Fibroblast of upper back skin (primary cell): ENCODE data around the gene RAB1A.
"Not testable (repeated sequence)": the region's sequence is repeated elsewhere in the genome, so short reads cannot be mapped to it uniquely, and the experiment has no call there.

Experiments
- DNase-seq: peaks from one replicate; pipeline ENCODE4 v3.0.0-alpha.2; 2013

RAB1A gene

DNA sequence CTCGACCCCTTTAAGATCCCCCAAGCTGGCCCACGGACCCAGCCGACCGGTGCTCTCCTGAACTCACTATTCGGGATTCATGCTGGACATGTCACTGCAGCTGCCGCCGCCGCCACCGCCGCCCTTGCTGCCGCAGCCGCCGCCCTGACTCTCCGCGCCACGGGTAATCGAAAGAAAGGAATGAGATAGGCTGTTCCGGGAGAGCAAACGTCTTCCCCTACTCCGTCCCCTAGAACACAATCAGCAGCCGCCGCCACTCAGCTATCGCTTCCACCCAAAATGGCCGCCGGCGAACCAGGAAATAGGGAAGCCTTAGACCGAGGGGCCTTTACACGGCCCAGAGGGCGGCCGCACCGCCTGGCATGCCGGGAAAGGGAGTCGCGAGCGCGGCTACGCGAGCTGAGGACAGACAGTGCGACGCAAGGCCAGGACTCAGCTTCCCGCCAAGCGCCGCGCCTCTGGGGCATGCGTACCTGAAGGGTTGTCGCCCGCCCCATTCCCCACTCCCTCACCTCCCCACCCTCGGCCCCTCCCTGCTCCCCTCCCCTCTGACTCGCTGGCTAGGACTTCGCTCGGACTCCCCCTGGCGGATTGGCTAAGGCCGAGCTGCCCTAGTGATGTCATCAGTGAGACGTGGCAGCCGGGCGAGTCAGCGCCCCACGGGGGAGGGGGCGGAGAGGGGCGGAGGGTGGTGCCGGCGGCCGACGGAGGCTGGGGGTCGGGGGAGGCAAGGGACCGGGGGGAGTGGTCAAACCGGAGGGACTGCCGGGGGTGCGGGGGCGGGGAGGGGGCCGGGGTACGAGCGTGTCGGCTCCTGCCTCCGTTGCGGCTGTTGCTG is at the start of gene RAB1A:
Gene RAB1A (minus strand): TSS at position 281 of the 838 bp plus-strand sequence. CDS start 191 bp downstream, at position 90.
- peak; percentile 100 for DNase-seq

DNA sequence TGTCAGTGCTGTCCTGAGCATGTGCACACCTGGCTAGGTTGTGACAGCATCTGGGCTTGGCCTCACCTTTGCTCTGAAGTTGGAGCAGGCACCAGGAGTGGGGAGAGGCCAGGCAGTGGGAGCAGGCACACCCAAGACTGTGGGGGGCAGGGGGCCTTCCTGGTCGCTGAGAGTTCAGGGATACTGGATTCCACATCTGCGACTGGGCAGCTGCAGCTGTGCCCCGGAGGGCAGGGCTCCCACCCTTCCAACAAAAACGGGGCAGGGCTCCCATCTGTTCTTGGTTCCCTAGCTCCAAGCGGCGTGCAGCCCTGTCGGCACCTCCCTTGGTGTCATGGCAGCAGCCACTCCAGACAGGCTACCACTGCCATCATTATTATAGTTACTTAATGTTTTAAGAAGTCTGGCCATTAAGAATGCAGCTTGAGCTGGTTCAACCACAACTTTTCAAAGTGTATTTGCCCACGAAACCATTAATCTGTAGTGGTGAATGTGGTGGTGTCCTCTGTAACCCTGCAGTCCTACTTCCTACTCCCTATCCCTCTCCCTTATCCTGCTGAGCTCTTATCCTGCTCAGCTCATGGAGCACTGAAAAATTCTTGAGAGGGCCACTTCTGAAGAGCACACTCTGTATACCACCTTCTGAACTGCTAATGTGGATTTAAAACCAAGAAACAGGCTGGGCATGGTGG is 48.0 kb upstream of the RAB1A start:
- peak; percentile 8 for DNase-seq

DNA sequence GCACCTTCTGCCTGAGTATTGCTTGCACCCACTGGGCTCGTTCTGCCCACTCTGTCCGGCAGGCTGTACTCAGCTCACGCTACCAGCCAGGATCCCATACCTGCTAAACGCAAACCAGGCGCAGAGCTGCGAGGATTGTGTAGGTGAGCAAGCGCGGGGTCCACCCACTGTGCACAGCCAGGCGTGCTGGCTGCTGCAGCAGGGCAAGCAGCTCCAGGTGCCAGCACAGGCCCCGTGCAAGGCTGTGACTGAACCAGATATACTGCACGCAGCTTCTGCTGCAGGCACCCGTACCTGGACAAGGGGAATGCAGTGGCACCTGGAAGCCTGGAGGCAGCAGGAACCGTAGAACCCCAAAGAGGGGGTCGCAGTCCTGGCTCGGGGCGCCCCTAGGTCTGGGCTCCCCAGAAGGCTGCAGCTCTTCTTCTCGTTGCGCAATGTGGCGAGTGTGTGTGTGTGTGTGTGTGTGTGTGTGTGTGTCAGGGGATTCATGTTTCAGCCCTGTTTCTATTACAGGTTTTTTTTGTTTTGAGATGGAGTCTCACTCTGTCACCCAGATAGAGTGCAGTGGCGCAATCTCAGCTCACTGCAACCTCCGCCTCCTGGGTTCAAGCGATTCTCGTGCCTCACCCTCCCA is 46.1 kb upstream of the RAB1A start:
- DNase-seq, result no peak

DNA sequence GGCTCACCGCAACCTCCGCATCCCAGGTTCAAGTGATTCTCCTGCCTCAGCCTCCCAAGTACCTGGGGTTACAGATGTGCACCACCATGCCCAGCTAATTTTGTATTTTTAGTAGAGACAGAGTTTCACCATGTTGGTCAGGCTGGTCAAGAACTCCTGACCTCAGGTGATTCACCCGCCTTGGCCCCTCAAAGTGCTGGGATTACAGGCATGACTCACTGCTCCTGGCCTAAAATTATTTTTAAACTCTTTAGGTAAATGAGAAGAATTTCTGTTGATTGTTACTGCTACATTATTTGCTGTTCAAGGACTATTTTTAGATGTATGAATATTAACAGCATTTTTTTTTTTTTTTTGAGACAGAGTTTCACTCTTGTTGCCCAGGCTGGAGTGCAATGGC is 44.1 kb upstream of the RAB1A start:
- DNase-seq, result peak; percentile 13

DNA sequence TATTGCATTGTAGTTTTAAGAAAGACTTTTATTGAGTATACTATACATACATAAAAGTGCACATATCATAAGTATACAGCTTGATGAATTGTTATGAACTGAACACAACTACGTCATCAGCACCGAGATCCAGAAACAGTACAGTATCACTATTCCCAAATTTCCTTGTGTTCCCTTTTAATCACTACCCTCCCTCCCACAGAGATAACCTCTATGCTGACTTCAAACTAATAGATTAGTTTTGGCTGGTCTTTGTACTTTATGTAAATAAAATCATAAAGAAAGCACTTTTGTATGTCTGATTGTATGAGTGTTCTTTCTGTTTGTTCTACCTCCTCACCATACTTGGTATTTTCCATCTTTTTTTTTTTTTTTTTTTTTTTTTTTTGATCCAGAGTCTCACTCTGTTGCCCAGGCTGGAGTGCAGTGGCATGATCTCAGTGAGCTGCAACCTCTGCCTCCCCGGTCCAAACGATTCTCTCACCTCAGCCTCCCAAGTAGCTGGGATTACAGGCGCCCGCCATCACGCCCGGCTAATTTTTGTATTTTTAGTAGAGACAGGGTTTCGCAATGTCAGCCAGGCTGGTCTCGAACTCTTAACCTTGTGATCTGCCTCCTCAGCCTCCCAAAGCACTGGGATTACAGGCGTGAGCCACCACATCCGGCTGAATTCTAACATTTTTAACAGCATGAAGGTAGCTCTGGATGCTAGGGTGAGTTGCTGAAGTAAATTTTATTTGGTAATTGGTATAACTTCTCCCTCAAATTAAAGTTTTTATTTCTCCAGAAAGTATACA is 43.3 kb upstream of the RAB1A start:
- DNase-seq, result no peak

DNA sequence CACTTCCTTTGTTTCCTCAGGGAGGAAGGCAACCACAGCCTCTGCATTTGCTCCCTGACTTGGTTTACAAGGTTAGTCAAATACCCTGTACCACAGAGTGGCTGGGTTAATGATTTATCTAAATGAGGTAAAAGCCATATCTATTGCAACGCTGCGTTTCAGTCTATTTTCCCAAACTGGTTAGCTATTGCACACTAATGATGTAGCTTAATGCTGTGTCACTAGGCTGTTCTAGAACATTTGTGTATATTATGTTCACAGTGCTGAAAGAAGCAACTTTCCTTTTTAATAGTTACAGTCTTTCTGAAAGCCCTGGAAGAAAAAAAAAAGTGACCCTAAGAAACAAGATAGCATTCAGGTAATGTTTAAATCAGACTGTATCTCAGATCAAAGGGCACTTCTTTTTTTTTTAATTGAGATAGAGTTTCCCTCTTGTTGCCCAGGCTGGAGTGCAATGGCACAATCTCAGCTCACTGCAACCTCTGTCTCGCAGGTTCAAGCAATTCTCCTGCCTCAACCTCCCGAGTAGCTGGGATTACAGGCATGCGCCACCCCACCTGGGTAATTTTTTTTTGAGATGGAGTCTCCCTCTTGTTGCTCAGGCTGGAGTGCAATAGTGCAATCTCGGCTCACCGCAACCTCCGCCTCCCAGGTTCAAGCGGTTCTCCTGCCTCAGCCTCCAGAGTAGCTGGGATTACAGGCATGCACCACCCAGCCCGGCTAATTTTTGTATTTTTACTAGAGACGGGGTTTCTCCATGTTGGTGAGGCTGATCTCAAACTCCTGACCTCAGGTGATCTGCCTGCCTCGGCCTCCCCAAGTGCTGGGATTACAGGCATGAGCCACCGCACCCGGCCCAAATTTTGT is 40.9 kb upstream of the RAB1A start:
- not testable (repeated sequence) for DNase-seq

DNA sequence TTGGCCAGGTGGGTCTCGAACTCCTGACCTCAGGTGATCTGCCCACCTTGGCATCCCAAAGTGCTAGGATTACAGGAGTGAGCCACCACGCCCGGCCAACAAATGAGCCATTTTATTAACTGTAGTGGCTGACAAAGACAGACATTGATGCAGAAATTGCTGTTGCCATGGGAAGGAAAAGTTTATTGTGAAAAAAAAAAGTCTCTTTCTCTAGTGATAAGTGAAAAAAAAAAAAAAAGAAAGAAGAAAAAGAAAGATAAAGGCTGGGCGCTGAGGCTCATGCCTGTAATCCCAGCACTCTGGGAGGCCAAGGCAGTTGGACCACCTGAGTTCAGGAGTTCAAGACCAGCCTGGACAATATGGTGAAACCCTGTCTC is 39.8 kb upstream of the RAB1A start:
- DNase-seq, result no peak

DNA sequence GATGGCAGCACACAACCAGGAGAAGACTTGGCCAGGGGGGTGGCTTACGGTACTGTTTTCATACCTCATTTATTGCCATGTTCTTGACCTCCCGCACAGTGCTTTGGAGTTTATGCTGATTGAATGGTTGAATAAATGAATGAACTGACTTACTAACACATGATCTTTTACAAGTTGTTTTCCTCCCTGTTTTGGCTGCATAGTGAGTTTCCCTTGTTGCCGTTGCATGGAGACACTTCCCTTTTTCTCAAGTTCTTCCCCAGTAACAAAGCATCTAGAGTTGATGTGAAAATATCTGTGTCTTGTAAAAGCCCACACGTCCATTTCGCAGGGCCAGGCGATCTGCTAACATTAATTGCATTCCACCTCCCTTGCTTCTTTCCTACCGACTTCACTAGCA is 35.7 kb upstream of the RAB1A start:
- no peak for DNase-seq

DNA sequence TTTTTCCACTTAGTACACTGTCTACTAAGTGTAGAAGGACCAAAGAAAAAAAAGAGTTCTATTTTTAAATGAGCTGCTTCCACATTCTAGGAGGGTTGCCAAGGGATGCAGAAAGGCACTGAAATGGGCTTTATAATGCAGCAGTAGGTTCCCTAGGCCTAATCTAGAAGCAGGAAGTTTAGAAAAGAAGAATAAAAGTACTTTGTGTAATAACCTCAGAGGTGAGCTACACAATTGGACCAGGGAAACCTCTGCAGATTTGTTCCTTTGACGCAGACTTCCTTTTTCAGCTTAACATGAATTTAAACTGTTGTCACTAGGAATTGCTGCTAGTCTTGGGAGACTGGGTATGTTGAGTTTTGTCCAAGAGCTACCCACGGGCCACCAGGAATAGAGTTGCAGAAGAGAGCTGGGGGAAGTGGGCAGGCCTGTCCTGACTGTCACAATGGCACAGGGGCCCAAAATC is 34.6 kb upstream of the RAB1A start:
- peak; percentile 38 for DNase-seq

DNA sequence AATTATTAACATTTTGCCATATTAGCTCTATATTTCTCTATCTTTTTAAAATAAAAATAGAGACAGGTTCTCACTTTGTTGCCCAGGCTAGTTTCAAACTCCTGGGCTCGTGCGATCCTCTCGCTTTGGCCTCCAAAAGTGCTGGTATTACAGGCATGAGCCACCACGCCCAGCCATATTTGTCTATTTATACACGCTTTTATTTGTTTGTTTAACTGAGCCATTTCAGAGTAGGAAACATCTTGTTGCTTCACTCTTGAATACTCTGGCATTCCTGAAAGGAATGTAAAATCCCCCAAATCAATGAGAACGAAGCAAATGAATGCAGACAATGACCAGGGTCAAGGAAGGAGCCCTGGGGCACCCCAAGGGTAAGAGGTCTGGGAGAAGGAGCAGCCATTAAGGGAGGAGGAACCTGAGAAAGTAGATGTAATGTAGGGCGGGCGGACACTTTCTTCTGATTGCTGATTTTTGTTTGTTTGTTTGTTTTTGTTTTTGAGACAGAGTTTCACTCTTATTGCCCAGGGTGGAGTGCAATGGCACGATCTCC is 31.7 kb upstream of the RAB1A start:
- no peak for DNase-seq

DNA sequence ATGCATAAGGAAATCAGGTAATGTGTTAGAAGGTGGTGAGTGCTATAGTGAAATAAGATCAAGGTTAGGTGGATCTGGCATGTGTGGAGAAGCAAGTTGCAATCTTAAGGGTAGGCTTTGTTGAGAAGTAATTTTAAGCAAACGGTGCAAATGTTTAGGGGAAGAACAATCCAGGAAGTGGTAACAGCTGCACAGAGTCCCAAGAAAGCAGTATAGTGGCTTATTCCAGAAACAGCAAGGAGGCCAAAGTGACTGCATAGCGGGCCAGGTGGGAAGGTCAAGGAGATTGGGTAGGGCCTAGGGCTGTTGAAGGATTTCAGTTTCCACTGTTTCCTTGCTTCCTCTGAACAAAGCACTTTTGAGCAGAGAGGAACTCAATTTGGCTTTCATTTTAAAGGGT is 30.0 kb upstream of the RAB1A start:
- DNase-seq, result no peak

DNA sequence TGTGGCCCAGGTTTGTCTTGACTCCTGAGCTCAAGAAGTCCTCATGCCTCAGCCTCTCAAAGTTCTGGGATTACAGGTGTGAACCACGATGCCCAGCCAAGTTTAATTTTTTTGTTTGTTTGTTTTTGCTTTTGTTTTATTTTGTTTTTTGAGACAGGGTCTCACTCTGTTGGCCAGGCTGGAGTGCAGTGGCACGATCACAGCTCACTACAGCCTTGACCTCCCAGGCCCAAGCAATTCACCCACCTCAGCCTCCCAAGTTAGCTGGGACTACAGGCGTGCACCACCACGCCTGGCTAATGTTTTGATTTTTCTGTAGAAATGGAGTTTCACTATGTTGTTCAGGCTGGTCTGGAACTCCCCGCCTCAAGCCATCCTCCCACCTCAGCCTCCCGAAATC is 29.4 kb upstream of the RAB1A start:
- DNase-seq, result no peak

DNA sequence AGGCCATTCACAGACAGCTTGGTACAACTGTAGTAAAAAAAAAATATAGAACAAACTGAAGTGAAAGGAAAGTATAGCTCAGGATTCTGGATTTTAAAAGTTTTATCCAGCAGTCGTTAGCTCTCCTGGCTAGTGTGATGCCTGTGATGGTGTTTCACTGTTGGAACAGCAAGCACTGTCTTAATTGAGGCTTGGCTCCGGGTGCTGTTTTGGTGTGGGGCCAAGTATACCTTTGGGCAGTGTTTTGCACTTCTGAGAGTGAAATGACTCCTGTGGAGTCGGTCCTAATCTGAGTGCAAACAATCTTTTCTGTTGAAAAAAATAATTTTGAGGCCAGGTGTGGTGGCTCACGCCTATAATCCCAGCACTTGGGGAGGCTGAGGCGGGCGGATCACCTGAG is 28.7 kb upstream of the RAB1A start:
- DNase-seq, result no peak

DNA sequence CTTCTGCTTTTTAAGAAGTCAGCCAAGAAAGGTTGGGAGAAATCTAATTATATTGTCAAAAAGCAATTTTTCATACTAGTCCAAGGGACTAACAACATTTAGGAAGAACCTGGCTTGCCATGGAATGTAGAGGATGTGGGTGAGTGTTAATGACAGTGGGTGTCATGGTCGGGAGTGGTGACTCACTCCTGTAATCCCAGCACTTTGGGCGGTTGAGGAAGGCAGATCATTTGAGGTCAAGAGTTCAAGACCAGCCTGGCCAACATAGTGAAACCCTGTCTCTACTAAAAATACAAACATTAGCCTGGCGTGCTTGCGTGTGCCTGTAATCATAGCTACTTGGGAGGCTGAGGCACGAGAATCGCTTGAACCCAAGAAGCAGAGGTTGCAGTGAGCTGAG is 27.9 kb upstream of the RAB1A start:
- peak; percentile 24 for DNase-seq

DNA sequence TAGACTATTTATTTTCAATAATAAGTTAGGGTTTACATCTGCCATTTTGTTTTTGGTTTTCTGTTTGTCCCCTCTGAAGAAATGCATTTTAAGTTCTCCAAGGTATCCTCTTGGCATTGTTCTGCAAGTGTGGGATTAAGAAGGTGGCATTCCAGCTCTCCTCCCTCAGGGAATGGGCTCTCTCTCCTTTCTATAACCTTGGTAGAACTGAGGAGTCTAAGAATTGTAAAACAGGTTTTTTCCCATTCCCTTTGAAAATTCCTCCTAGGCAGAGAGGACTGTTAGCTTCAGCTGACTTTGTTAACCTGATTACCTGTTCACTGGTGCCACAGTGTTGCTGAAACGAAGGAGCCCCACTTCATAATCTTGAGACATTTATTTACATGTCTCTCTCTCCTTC is 26.1 kb upstream of the RAB1A start:
- DNase-seq, result no peak

DNA sequence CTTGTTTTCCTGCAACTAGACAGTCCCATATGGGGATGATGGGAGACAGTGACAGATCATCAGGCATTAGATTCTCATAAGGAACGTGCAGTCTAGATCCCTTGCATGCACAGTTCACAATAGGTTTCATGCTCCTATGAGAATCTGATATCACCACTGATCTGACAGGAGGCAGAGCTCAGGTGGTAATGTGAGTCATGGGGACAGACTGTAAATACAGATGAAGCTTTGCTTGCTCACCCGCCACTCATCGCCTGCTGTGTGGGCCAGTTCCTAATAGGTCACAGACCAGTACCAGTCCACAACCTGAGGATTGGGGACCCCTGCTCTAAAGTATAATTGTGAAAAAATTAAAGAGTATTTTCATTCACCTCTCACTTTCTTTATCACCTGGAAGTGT is 23.6 kb upstream of the RAB1A start:
- no peak for DNase-seq

DNA sequence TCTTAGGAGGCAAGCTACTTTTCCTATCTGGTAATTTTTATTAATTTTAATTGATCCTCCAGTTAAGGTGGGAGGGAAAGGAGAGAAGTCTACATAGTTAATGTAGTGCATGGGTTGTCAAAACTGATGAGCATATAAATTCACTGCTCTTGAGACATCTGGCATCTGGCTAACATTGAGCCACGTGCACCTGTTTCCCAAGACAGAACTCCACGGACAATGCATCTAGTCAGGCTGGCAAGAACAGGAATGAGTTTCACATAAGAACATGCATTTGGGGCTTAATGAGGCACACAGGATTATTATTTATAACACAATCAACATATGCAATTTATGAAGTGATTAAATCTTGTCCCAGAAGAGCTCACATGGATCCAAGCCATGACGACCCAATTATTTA is 16.2 kb upstream of the RAB1A start:
- no peak for DNase-seq

DNA sequence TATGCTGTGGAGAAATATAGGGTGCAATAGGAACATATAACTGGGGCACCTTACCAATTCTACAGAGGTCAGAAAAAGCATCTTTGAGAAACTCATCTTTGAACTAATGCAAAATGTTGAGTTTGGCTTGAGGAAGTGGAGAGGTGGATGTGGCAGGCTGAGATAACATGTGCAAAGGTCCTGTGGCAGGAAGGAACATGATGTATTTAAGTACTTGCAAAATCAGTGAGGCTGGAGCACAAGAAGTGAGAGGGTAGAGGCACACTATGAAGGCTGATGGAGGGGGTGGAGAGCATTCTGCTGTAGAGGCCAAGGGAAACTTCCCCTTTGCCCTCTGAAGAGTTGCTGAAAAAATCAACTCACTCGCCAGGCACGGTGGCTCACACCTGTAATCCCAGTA is 14.7 kb upstream of the RAB1A start:
- DNase-seq, result no peak

DNA sequence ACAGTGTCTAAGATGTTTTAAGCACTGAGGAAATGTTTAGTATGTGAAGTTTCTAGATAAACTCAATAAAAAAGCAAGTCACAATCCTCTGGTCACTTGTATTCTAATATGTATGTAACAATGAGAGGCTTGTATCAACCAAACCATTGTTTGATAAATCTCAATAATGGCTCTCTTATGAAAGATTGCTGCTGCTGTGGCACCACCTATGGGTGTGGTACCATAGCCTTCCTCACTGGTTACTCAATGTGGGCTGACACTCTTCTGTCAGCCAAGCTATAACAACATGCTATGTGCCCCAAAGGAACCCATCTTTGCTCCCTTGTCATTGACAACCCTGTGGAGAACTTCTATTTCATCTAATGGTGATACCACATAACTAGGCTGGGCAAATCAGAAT is 12.6 kb upstream of the RAB1A start:
- DNase-seq, result no peak

DNA sequence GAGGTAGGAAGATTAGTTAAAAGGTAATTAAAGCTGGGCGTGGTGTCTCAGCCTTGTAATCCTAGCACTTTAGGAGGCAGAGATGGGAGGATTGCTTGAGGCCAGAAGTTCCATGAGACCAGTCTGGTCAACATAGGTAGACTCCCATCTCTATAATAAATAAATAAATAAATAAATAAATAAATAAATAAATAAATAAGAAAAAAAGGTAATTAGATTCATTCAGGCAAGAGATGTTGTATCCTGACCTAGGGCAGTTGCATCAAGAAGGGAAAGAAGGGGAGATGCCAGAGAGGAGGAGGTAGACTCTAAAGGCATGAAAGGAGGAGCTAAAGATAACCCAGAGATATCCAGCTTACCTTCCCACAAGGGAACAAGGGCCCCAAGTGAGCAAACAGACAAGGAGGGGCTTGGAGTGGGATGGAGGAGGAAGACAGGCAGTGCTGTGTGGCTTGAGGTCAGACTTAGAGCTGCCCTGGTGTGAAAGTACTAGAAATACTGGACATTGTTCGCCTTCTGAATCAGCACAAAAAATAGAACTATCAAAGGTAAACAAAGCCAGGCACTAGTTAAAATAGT is 7.4 kb upstream of the RAB1A start:
- DNase-seq, result no peak

DNA sequence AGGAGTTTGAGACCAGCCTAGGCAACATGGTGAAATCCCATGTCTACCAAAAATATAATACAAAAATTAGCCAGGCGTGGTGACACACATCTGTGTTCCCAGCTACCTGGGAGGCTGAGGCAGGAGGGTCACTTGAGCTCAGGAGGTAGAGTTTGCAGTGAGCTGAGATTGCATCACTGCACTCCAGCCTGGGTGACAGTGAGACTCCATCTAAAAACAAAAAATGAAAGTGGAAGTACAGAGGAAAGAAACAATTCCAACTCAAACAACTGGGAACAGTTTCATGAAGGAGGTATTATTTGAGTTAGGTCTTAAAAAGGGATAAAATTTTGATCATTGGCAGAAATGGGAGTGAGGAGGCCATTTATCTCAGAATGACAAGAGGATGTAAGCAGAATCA is 6.3 kb upstream of the RAB1A start:
- DNase-seq, result no peak
